Progenitor cell of endocrine pancreas (in vitro differentiated cells): ENCODE results near the gene KCNJ3. TPM values are rescaled to one million over a fixed set of nuclear protein-coding genes. Genes with fewer than 3 reads are reported as not detected.

Experiments
- DNase-seq: peaks from one replicate; pipeline ENCODE4 v3.0.0; 2021; ENCODE audit warnings: low spot score; ENCODE audit not compliant: unreplicated experiment
- H3K27ac Mint-ChIP-seq: 2 replicates; pipeline ENCODE4 v1.8.0; 2021; ENCODE audit warnings: mild to moderate bottlenecking, moderate library complexity, mixed read lengths
- H3K27me3 Mint-ChIP-seq: 2 replicates; pipeline ENCODE4 v1.8.0; 2021; ENCODE audit warnings: mixed read lengths
- H3K36me3 Mint-ChIP-seq: 2 replicates; pipeline ENCODE4 v1.8.0; 2022; ENCODE audit warnings: mixed read lengths; ENCODE audit not compliant: insufficient read depth
- H3K4me1 Mint-ChIP-seq: 2 replicates; pipeline ENCODE4 v1.8.0; 2021; ENCODE audit warnings: low read depth, mixed read lengths
- H3K4me3 Mint-ChIP-seq: 2 replicates; pipeline ENCODE4 v1.8.0; 2021; ENCODE audit warnings: low read depth, mild to moderate bottlenecking, moderate library complexity, mixed read lengths
- H3K9me3 Mint-ChIP-seq: 2 replicates; pipeline ENCODE4 v1.8.0; 2021; ENCODE audit warnings: low read depth, mixed read lengths
- CTCF ChIP-seq: fragments of 200-600 bp; sonication (generic); IDR thresholded peaks from one replicate; pipeline ENCODE4 v1.5.0; 2021; ENCODE audit warnings: antibody characterized with exemption, mild to moderate bottlenecking; ENCODE audit not compliant: unreplicated experiment
- total RNA-seq: library from RNA; stranded (reverse); gene quantifications from 2 replicates; pipeline ENCODE4 v1.2.1, GENCODE V29; 2021

The KCNJ3 gene
- total RNA-seq, 1 donor from 2014 or later = 9.6 TPM

- no peak overlapping the region for H3K27ac Mint-ChIP-seq
- no peak for DNase-seq
- H3K4me1 Mint-ChIP-seq = peaks cover 8% of the 10 kb centered on the region
- no peak for TF ChIP-seq CTCF
- peaks cover 7% of the 10 kb centered on the region for H3K36me3 Mint-ChIP-seq
- H3K27me3 Mint-ChIP-seq = no peaks in the 10 kb centered on the region
- H3K4me3 Mint-ChIP-seq = no peak overlapping the region
- peaks cover 5% of the 10 kb centered on the region for H3K9me3 Mint-ChIP-seq
Measured at GRCh38 chr2:154758871-154759270, 60.4 kb downstream of the KCNJ3 start.

GRCh38 chr2:154762638-154763037, 64.1 kb downstream of the KCNJ3 start:
- Mint-ChIP-seq H3K4me1 (peaks cover 8% of the 10 kb centered on the region), H3K27me3 (no peaks in the 10 kb centered on the region), H3K9me3 (peaks cover 8% of the 10 kb centered on the region), H3K36me3 (peaks cover 8% of the 10 kb centered on the region), H3K4me3 (no peak overlapping the region), H3K27ac (no peak overlapping the region)
- no peak for DNase-seq
- TF ChIP-seq CTCF = no peak

GRCh38 chr2:154771664-154772284, 73.3 kb downstream of the KCNJ3 start:
- Mint-ChIP-seq H3K27me3 (no peaks in the 10 kb centered on the region), H3K4me3 (no peak overlapping the region), H3K9me3 (peaks cover 9% of the 10 kb centered on the region), H3K27ac (no peak overlapping the region), H3K36me3 (peaks cover 11% of the 10 kb centered on the region), H3K4me1 (peaks cover 3% of the 10 kb centered on the region)
- no peak for DNase-seq
- TF ChIP-seq CTCF = no peak

- H3K27me3 Mint-ChIP-seq = no peaks in the 10 kb centered on the region
- no peak for DNase-seq
- TF ChIP-seq CTCF = no peak
- H3K9me3 Mint-ChIP-seq = no peaks in the 10 kb centered on the region
- no peaks in the 10 kb centered on the region for H3K36me3 Mint-ChIP-seq
- H3K27ac Mint-ChIP-seq = no peak overlapping the region
- peaks cover 7% of the 10 kb centered on the region for H3K4me1 Mint-ChIP-seq
- H3K4me3 Mint-ChIP-seq = no peak overlapping the region
Measured at GRCh38 chr2:154776825-154777224, 78.3 kb downstream of the KCNJ3 start.

- Mint-ChIP-seq H3K27me3 (no peaks in the 10 kb centered on the region), H3K4me1 (peaks cover 26% of the 10 kb centered on the region), H3K9me3 (peaks cover 3% of the 10 kb centered on the region), H3K36me3 (peaks cover 5% of the 10 kb centered on the region), H3K4me3 (no peak overlapping the region), H3K27ac (no peak overlapping the region)
- no peak for TF ChIP-seq CTCF
- DNase-seq = no peak
Measured at GRCh38 chr2:154794406-154794805, 95.9 kb downstream of the KCNJ3 start.
